Esophagus muscularis mucosa (tissue), 3 donors: ENCODE measurements around the gene LHFPL2.

Experiments
- CTCF ChIP-seq, 3 experiments: fragments of 200-600 bp in 2 of 3; fragments of 450-650 bp in 1 of 3; sonication (generic) in 2 of 3; IDR thresholded peaks; one replicate each; pipeline ENCODE4 v1.5.1; 2017 to 2019; ENCODE audit warnings: antibody characterized with exemption in 3 of 3, mild to moderate bottlenecking in 2 of 3, moderate library complexity in 1 of 3
- POLR2A ChIP-seq: fragments of 450-650 bp; IDR thresholded peaks from one replicate; pipeline ENCODE4 v1.6.1; 2017; ENCODE audit warnings: antibody characterized with exemption, moderate library complexity, mild to moderate bottlenecking, low read depth

GRCh38 chr5:78604689-78605285, 43.8 kb downstream of the LHFPL2 start:
- TF ChIP-seq CTCF (IDR thresholded peaks at IDR 0.05) (no peak), POLR2A (no peak)
